Measurements from ENCODE around the gene TCAP. TPM values are rescaled to one million over a fixed set of nuclear protein-coding genes. Genes with fewer than 3 reads are reported as not detected.

Gene TCAP
- total and polyA plus RNA-seq, 3 donors from 2014 or later = 3.0 to 49.8 (median 6.0) TPM

DNA sequence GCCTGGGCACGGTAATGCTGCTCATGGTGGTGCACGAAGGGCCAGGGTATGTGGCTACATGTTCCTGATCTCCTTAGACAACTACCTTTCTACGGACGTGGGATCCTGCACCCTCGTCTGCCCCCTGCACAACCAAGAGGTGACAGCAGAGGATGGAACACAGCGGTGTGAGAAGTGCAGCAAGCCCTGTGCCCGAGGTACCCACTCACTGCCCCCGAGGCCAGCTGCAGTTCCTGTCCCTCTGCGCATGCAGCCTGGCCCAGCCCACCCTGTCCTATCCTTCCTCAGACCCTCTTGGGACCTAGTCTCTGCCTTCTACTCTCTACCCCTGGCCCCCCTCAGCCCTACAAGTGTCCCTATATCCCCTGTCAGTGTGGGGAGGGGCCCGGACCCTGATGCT is 46.7 kb downstream of the TCAP start:
- no peaks in the 10 kb centered on the region for H3K36me3 ChIP-seq (ENCODE audit: low read depth, missing control alignments)

GRCh38 chr17:39714234-39714633 is 49.1 kb downstream of the TCAP start:
- 91 to 95% methylated on average over 4 of the region's 4 CpGs for WGBS, 2 donors
- Histone ChIP-seq H3K27me3 (no peaks in the 10 kb centered on the region), H3K27ac (no peak overlapping the region), H3K9me3 (no peaks in the 10 kb centered on the region), H3K36me3 (ENCODE audit: low read depth, missing control alignments) (no peaks in the 10 kb centered on the region), H3K4me3 (no peak overlapping the region), H3K4me1 (no peaks in the 10 kb centered on the region)
- TF ChIP-seq, protein P1, sequence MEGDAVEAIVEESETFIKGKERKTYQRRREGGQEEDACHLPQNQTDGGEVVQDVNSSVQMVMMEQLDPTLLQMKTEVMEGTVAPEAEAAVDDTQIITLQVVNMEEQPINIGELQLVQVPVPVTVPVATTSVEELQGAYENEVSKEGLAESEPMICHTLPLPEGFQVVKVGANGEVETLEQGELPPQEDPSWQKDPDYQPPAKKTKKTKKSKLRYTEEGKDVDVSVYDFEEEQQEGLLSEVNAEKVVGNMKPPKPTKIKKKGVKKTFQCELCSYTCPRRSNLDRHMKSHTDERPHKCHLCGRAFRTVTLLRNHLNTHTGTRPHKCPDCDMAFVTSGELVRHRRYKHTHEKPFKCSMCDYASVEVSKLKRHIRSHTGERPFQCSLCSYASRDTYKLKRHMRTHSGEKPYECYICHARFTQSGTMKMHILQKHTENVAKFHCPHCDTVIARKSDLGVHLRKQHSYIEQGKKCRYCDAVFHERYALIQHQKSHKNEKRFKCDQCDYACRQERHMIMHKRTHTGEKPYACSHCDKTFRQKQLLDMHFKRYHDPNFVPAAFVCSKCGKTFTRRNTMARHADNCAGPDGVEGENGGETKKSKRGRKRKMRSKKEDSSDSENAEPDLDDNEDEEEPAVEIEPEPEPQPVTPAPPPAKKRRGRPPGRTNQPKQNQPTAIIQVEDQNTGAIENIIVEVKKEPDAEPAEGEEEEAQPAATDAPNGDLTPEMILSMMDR (IDR thresholded peaks at IDR 0.05) = no peak
- no peak for TF ChIP-seq POLR2A (IDR thresholded peaks at IDR 0.05)
- intact Hi-C loops (cut with DNase I; ENCODE audit: low total_unique reads) = no loop called here
- DNase-seq = no peak

More for the DNA sequence above, 46.7 kb downstream of the TCAP start:
- DNase-seq = no peak
- Histone ChIP-seq H3K4me1 (no peaks in the 10 kb centered on the region), H3K27ac (no peak overlapping the region), H3K27me3 (no peaks in the 10 kb centered on the region), H3K4me3 (no peak overlapping the region), H3K9me3 (no peaks in the 10 kb centered on the region)
- intact Hi-C loops (cut with DNase I; ENCODE audit: low total_unique reads) = no loop called here
- WGBS, 2 donors = 86 to 94% methylated on average over 8 to 10 of the region's 10 CpGs
- no peak for TF ChIP-seq POLR2A (IDR thresholded peaks at IDR 0.05)
- TF ChIP-seq, protein P1 (IDR thresholded peaks at IDR 0.05) = no peak

DNA sequence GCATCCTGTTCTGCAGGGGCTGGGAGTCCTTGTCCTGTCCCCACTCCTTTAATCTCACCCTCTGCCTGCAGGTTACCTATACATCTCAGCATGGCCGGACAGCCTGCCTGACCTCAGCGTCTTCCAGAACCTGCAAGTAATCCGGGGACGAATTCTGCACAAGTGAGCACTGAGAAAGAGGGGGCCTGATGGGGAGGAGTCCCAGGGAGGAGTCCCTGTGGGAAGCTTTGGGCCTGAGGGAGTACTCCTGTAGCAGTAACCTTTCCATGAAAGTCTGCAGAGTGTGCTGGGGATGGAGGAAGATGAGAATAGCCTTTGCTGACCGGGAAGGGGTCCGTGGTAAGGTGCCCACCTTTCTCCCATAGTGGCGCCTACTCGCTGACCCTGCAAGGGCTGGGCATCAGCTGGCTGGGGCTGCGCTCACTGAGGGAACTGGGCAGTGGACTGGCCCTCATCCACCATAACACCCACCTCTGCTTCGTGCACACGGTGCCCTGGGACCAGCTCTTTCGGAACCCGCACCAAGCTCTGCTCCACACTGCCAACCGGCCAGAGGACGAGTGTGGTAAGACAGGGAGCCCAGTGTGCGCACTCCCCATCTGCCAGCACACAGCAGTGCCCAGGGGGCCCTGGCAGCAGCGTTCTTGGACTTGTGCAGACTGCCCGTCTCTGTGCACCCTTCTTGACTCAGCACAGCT is 50.4 kb downstream of the TCAP start:
- H3K27ac ChIP-seq = no peak overlapping the region
- intact Hi-C loops (cut with DNase I; ENCODE audit: low total_unique reads) = no loop called here
- no peak for TF ChIP-seq POLR2A (IDR thresholded peaks at IDR 0.05)
- TF ChIP-seq, protein P1 (IDR thresholded peaks at IDR 0.05) = no peak
- H3K27me3 ChIP-seq = no peaks in the 10 kb centered on the region
- H3K4me1 ChIP-seq = no peaks in the 10 kb centered on the region
- no peak for DNase-seq
- 94 to 100% methylated on average over 3 to 18 of the region's 18 CpGs for WGBS, 2 donors
- H3K36me3 ChIP-seq (ENCODE audit: low read depth, missing control alignments) = no peaks in the 10 kb centered on the region
- no peak overlapping the region for H3K4me3 ChIP-seq
- no peaks in the 10 kb centered on the region for H3K9me3 ChIP-seq

Other genes starting within 250 kb of the TCAP start
- 10 to 100 TPM; 31.1 to 32.3 TPM for gene MED1, start 214.1 kb upstream of the TCAP start, total RNA-seq
- gene MED1, start 214.1 kb upstream of the TCAP start, polyA plus RNA-seq (ENCODE audit: insufficient read depth, low read depth, low replicate concordance) = 32.8 TPM
- 100 to 1,000 TPM; 103 to 113 TPM for gene CDK12, start 203.9 kb upstream of the TCAP start, total RNA-seq
- 60.3 TPM for gene CDK12, start 203.9 kb upstream of the TCAP start, polyA plus RNA-seq (ENCODE audit: insufficient read depth, low read depth, low replicate concordance)
- under 1 TPM in 1 of 2 donors, not detected in 1; 0.19 TPM for gene NEUROD2, start 57.4 kb upstream of the TCAP start, total RNA-seq
- gene NEUROD2, start 57.4 kb upstream of the TCAP start, polyA plus RNA-seq (ENCODE audit: insufficient read depth, low read depth, low replicate concordance) = not detected
- 10 to 100 TPM; 22.4 to 24.3 TPM for gene PPP1R1B, start 38.4 kb upstream of the TCAP start, total RNA-seq
- 63.1 TPM for gene PPP1R1B, start 38.4 kb upstream of the TCAP start, polyA plus RNA-seq (ENCODE audit: insufficient read depth, low read depth, low replicate concordance)
- 100 to 1,000 TPM; 265 to 352 TPM for gene STARD3, start 28.2 kb upstream of the TCAP start, total RNA-seq
- gene STARD3, start 28.2 kb upstream of the TCAP start, polyA plus RNA-seq (ENCODE audit: insufficient read depth, low read depth, low replicate concordance) = 102 TPM
- 1 to 10 TPM; 2.6 to 2.7 TPM for gene PNMT, start 3.1 kb downstream of the TCAP start, total RNA-seq
- gene PNMT, start 3.1 kb downstream of the TCAP start, polyA plus RNA-seq (ENCODE audit: insufficient read depth, low read depth, low replicate concordance) = 2.9 TPM
- gene PGAP3, start 22.7 kb downstream of the TCAP start, total RNA-seq = 10 to 100 TPM; 28.6 to 37.4 TPM
- 21.1 TPM for gene PGAP3, start 22.7 kb downstream of the TCAP start, polyA plus RNA-seq (ENCODE audit: insufficient read depth, low read depth, low replicate concordance)
- 10 to 100 TPM; 32.1 to 40.0 TPM for gene ERBB2, start 34.7 kb downstream of the TCAP start, total RNA-seq
- gene ERBB2, start 34.7 kb downstream of the TCAP start, polyA plus RNA-seq (ENCODE audit: insufficient read depth, low read depth, low replicate concordance) = 32.1 TPM
- gene MIEN1, start 65.2 kb downstream of the TCAP start, total RNA-seq = 10 to 100 TPM; 47.9 to 53.1 TPM
- 89.1 TPM for gene MIEN1, start 65.2 kb downstream of the TCAP start, polyA plus RNA-seq (ENCODE audit: insufficient read depth, low read depth, low replicate concordance)
- 1 to 10 TPM; 2.1 to 2.9 TPM for gene GRB7, start 72.6 kb downstream of the TCAP start, total RNA-seq
- 3.7 TPM for gene GRB7, start 72.6 kb downstream of the TCAP start, polyA plus RNA-seq (ENCODE audit: insufficient read depth, low read depth, low replicate concordance)
- gene IKZF3, start 199.0 kb downstream of the TCAP start, total RNA-seq = 1 to 10 TPM; 1.9 to 3.8 TPM
- 3.4 TPM for gene IKZF3, start 199.0 kb downstream of the TCAP start, polyA plus RNA-seq (ENCODE audit: insufficient read depth, low read depth, low replicate concordance)
- gene ZPBP2, start 202.9 kb downstream of the TCAP start, total RNA-seq = 10 to 100 TPM; 45.1 to 63.1 TPM
- 224 TPM for gene ZPBP2, start 202.9 kb downstream of the TCAP start, polyA plus RNA-seq (ENCODE audit: insufficient read depth, low read depth, low replicate concordance)